NOMO-1 (cell line): ENCODE data around the gene MAN1A1.
"Not testable (repeated sequence)": the region's sequence is repeated elsewhere in the genome, so short reads cannot be mapped to it uniquely, and the experiment has no call there.

ENCODE experiments used
- DNase-seq, 2 experiments: peaks; one replicate each; lab custom pipeline; 2025; ENCODE audit not compliant: unreplicated experiment in 2 of 2; lab: John Stamatoyannopoulos, UW

Gene MAN1A1

DNA sequence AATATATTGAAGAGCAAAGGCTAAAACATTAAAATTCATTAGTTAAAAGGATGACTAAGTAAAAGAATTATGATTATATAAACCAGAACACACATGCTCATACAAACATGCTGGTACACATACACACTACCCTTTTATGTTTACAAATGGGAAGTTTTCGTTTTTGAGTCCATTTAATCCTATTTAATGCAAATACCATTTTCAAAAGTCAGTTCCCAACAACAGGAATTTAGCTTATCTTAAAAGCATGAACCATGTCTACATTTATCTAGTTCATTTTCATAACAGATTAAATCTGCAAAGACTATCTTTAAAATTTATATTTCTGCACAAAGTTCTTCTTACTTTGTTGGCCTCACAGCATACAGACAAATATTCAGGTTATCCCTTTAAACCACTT, 42.5 kb downstream of the MAN1A1 start:
- no peak for DNase-seq

DNA sequence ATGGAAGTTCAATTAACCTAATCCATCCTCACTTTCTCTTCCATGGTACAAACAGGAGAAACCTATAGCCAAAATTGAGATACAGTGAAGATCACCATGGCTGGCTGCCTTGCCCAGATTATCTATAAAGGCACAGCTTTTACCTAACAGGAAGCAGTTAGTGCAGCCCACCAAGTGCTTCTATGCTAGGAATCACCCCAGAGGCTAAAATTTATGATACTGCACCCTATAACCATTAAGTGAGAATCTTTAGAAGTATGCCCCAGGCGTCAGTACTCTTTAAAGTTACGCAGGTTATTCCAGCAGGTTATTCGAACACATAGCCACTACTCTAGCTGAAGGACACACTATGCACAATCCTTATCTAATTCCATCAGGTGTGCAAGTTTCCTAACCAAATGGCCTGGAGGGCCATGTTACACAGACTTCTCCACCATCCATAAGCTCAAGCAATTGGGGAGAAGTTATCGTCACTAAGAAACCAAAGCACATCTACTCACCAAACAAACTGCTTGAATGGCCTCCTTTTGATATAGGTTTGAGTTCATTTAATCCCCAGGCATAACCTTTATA, 43.1 kb downstream of the MAN1A1 start:
- DNase-seq: no peak

DNA sequence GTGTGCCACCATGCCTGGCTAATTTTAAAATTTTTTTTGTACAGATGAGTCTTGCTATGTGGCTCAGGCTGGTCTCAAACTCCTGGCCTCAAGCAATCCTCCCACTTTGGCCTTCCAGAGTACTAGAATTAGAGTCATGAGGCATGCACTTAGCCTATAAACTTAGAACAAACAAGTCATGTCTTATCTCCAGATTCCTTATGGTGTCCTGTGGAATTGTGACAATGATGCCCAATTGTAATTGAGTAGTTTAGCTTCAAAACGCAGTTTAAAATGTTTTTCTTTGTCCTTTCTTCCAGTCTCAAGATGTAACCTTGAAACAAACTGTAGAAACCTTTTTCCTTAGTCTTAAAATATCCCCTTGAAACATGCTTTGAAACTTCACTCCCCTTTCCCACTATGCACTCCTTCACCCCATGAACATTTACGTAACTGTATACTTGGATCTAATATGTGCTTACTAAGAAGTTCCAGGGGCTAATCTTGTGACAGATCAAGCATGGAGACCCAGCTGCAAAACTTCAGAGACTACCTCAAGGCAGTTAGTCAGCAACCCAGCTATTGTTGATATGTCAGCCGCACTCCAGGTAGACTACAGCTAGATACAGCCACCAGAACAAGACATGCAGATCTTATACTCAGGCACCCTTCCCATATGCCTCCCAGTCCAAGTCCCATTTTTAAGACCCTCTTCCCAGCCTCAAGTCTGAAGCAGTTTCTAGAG, 46.2 kb downstream of the MAN1A1 start:
- no peak for DNase-seq

- DNase-seq: no peak
Observed at GRCh38 chr6:119301429-119301828, 48.1 kb downstream of the MAN1A1 start.

GRCh38 chr6:119299694-119300093, 49.9 kb downstream of the MAN1A1 start:
- DNase-seq: no peak

DNA sequence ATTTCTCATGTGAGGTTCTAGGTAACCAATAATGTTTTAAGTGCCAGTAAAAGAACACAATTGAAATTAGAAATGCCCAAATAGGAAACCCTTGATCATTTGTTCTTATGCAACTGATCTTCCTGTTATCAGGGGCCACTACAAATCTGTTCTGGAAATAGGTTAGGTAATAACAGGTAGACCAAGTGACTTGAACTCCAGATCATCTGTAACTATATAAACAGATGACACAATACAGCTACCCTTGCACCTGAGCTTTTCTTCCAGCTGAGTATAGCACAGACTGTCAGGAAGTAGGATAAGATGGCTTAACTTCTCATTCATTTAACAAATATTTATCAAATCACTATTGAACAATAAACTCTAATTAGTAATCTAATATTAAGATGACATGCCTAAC, 52.5 kb downstream of the MAN1A1 start:
- no peak for DNase-seq

- no peak for DNase-seq
Observed at GRCh38 chr6:119296036-119297035, 53.2 kb downstream of the MAN1A1 start.

GRCh38 chr6:119294984-119295383, 54.6 kb downstream of the MAN1A1 start:
- DNase-seq: no peak

DNA sequence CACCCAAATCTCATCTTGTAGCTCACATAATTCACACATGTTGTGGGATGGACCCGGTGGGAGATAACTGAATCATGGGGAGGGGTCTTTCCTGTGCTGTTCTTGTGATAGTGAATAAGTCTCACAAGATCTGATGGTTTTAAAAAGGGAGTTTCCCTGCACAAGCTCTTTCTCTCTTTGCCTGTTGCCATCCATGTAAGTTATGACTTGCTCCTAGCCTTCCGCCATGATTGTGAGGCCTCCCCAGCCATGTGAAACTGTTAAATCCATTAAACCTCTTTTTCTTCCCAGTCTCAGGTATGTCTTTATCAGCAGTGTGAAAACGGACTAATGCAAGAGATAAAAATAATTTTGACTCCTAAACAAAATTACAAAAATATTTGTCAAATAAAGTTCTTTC, 58.5 kb downstream of the MAN1A1 start:
- not testable (repeated sequence) for DNase-seq

GRCh38 chr6:119290306-119290705, 59.3 kb downstream of the MAN1A1 start:
- no peak for DNase-seq

DNA sequence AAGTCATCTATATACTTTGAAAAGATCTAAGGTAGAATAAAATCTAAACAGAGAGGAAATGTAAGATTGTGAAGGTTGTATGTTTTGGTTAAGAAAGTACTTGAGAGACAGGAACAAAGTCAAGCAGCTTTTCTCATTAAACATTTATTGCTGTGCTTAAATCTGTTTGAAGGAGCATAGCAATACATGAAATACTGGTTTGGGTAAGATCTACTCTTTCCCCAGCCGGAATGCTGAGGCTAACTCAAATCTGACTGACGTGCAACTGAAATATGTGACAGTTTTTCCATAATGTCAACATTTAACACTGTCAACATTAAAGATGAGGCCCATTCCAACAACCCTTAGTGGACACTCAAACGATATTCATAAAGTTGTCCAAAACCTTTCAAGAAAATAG, 59.9 kb downstream of the MAN1A1 start:
- DNase-seq: no peak

DNA sequence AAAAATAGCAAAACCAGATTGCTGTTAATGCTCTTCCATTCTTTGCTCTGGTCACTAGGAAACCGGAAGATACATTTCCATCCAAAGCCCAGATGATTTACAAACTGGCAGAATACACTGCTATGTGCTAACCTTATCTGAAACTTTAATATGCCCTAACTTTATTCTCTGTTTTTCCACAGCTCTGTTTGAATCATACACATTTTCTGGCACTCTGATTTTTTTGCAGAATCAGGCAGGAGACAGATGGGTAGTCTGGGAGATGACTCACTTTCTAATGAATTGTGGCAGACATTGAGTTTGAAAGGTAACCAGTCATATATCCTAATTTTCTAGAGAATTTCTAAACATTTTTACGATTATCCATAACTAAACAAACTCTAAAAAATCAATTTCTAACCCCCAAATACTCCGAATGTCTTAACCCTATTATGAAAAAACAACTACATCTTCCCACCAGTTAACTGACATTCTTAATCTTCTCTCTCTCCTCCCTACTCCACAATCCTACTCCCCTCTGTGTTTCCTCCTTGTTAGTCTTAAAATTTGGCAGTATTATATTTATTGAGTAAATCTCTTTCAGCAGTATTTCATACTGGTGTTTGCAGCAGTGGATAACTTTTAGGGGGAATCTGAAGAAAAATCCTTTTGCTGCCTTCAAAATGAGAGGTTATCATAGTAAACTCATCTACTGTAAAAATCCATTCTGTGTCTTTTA, 63.5 kb downstream of the MAN1A1 start:
- DNase-seq: no peak

GRCh38 chr6:119284861-119285521, 64.6 kb downstream of the MAN1A1 start:
- DNase-seq: no peak

DNA sequence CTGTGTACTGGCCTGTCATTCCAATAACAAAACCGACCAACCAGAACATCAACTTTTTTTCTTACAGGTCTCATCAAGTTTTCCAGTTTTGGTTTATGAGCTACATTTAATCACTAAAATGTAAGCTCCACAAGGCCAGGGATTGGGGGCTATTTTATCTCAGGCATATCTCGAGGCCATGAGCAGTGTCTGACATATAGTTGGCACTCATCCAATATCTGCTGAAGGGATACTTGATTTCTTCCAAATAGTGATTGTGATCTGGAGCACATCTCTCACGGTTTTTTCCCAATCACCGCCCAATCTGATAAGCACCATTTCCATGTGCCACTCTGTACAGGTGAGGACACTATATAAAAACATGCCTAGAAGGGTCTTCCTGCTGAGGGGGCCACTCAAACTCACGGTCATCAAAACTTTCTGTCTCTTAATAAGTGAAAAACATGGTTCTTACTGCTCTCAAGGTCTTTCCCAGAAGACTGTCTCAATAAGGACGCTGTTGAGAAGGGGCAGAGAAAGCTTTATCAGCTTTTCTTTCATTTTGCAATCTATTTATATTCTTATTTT, 65.5 kb downstream of the MAN1A1 start:
- no peak for DNase-seq

GRCh38 chr6:119283214-119283613, 66.3 kb downstream of the MAN1A1 start:
- no peak for DNase-seq

DNA sequence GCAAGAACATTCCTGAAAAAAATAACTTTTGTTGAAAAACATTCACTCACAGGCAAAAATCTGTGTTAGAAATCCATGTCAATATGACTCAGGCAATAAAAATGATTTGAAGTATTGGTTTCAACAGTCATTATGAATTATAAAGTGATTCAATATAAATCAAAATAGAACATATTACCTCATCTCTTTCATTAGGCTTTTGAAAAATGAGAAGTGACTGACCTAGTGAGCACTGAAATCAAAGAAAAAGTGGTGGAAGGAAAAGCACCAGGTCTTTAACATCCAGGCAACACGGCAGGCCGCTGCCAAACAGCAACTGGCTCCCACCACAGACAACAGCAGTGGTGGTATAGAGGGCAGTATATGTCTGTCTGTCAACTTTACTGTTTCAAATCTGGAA, 68.9 kb downstream of the MAN1A1 start:
- no peak for DNase-seq

DNA sequence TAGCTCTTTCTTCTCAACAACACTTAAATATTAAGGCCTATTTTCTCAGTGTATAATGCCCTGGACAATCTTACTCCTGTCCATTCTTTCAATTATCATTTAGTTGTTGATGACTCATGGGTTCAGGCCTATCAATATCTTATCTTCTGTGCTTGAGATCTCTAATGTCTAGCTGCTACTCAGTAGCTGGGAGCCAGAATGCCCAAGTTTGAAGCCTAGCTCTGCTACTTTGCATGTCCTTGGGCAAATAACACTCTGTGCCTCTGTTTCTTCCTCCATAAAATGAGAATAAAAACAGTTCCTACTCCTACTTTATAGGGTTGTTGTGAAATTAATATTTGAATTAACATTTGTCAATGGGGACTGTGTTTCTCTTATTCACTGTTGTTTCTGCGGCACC, 69.5 kb downstream of the MAN1A1 start:
- DNase-seq: no peak

DNA sequence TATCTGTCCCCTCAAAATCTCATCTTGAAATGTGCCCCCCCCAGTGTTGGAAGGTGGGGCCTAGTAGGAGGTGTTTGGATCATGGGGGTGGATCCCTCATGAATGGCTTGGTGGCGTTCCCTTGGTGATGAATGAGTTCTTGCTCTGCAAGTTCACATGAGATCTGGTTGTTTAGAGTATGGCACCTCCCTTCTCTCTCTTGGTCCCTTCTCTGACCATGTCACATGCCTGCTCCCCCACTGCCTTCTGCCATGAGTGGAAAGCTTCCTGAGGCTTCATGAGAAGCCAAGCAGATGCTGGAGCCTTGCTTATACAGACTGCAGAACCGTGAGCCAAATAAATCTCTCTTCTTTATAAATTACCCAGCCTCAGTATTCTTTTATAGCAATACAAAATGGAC, 70.9 kb downstream of the MAN1A1 start:
- DNase-seq: no peak

- DNase-seq: no peak
Observed at GRCh38 chr6:119277052-119277451, 72.5 kb downstream of the MAN1A1 start.

- DNase-seq: no peak
Observed at GRCh38 chr6:119276211-119276610, 73.3 kb downstream of the MAN1A1 start.
